ENCODE results near the gene CD200R1. TPM values are rescaled to one million over a fixed set of nuclear protein-coding genes. Genes with fewer than 3 reads are reported as not detected.

Gene CD200R1
- total RNA-seq, 2 donors from 2014 or later, result 2.6 to 3.2 TPM

DNA sequence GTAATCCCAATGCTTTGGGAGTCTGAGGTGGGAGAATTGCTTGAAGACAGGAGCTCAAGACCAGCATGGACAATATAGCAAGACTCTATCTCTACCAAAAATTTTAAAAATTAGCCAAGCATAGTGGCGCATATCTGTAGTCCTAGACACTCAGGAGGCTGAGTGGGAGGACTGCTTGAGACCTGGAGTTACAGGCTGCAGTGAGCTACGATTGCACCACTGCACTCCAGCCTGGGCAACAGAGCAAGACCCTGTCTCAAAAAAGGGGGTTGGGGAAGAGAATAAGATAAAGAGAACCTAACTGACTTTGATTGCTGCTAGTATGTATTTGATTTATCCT, 755 bp downstream of the CD200R1 start:
- no peaks in the 10 kb centered on the region for H3K9me3 ChIP-seq
- no peaks in the 10 kb centered on the region for H3K36me3 ChIP-seq
- TF ChIP-seq, protein P1, sequence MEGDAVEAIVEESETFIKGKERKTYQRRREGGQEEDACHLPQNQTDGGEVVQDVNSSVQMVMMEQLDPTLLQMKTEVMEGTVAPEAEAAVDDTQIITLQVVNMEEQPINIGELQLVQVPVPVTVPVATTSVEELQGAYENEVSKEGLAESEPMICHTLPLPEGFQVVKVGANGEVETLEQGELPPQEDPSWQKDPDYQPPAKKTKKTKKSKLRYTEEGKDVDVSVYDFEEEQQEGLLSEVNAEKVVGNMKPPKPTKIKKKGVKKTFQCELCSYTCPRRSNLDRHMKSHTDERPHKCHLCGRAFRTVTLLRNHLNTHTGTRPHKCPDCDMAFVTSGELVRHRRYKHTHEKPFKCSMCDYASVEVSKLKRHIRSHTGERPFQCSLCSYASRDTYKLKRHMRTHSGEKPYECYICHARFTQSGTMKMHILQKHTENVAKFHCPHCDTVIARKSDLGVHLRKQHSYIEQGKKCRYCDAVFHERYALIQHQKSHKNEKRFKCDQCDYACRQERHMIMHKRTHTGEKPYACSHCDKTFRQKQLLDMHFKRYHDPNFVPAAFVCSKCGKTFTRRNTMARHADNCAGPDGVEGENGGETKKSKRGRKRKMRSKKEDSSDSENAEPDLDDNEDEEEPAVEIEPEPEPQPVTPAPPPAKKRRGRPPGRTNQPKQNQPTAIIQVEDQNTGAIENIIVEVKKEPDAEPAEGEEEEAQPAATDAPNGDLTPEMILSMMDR (IDR thresholded peaks at IDR 0.05), result no peak
- DNase-seq (ENCODE audit: low spot score) (no peak), ATAC-seq (ENCODE audit: insufficient number of reproducible peaks, low FRiP score, low read depth) (no peak)
- H3K27ac ChIP-seq, result no peak overlapping the region
- no peaks in the 10 kb centered on the region for H3K4me1 ChIP-seq (ENCODE audit: control insufficient read depth in 1 of 2, low read depth in 2 of 2)
- H3K4me3 ChIP-seq, result peak overlapping the region; percentile 39
- no peaks in the 10 kb centered on the region for H3K27me3 ChIP-seq (replicated peaks; ENCODE audit: insufficient read depth)

GRCh38 chr3:112973325-112974177, 1.4 kb downstream of the CD200R1 start:
- Histone ChIP-seq H3K9me3 (no peaks in the 10 kb centered on the region), H3K4me1 (ENCODE audit: control insufficient read depth in 1 of 2, low read depth in 2 of 2) (no peaks in the 10 kb centered on the region), H3K27me3 (replicated peaks; ENCODE audit: insufficient read depth) (no peaks in the 10 kb centered on the region), H3K36me3 (no peaks in the 10 kb centered on the region), H3K27ac (no peak overlapping the region), H3K4me3 (peak overlapping the region; percentile 39)
- DNase-seq (ENCODE audit: low spot score) (no peak), ATAC-seq (ENCODE audit: insufficient number of reproducible peaks, low FRiP score, low read depth) (no peak)
- TF ChIP-seq, protein P1 (IDR thresholded peaks at IDR 0.05), result no peak

DNA sequence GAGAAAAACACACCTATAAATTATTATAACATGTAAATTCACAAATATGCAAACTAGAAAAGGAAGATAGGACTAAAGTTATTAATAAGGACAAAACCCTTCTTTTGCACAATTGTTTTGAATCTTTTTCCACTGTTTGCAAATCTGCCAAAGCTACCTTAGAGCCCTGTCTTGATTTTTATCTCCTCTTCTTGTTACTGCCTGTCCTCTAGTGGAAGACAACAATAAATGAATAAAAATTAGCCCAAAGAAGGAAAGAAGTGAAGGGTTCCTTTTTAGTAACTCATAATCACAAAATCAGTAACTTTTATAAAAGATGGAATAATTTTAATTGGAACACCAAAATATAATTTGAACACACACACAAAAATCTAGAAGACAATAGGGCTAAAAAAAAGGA, 2.7 kb downstream of the CD200R1 start:
- DNase-seq (ENCODE audit: low spot score) (no peak), ATAC-seq (ENCODE audit: insufficient number of reproducible peaks, low FRiP score, low read depth) (no peak)
- TF ChIP-seq, protein P1 (IDR thresholded peaks at IDR 0.05), result no peak
- Histone ChIP-seq H3K27me3 (replicated peaks; ENCODE audit: insufficient read depth) (no peaks in the 10 kb centered on the region), H3K9me3 (no peaks in the 10 kb centered on the region), H3K4me3 (no peak overlapping the region), H3K36me3 (no peaks in the 10 kb centered on the region), H3K4me1 (ENCODE audit: control insufficient read depth in 1 of 2, low read depth in 2 of 2) (no peaks in the 10 kb centered on the region), H3K27ac (no peak overlapping the region)

- Histone ChIP-seq H3K27me3 (replicated peaks; ENCODE audit: insufficient read depth) (no peaks in the 10 kb centered on the region), H3K4me1 (ENCODE audit: control insufficient read depth in 1 of 2, low read depth in 2 of 2) (no peaks in the 10 kb centered on the region), H3K9me3 (no peaks in the 10 kb centered on the region), H3K27ac (no peak overlapping the region), H3K36me3 (no peaks in the 10 kb centered on the region), H3K4me3 (no peak overlapping the region)
- DNase-seq (ENCODE audit: low spot score) (no peak), ATAC-seq (ENCODE audit: insufficient number of reproducible peaks, low FRiP score, low read depth) (no peak)
- TF ChIP-seq, protein P1 (IDR thresholded peaks at IDR 0.05), result no peak
Observed at GRCh38 chr3:112967828-112968227, 7.1 kb downstream of the CD200R1 start.

GRCh38 chr3:112967425-112967824, 7.5 kb downstream of the CD200R1 start:
- Histone ChIP-seq H3K9me3 (no peaks in the 10 kb centered on the region), H3K36me3 (no peaks in the 10 kb centered on the region), H3K4me3 (no peak overlapping the region), H3K27me3 (replicated peaks; ENCODE audit: insufficient read depth) (no peaks in the 10 kb centered on the region), H3K27ac (no peak overlapping the region), H3K4me1 (ENCODE audit: control insufficient read depth in 1 of 2, low read depth in 2 of 2) (no peaks in the 10 kb centered on the region)
- TF ChIP-seq, protein P1 (IDR thresholded peaks at IDR 0.05), result no peak
- ATAC-seq (ENCODE audit: insufficient number of reproducible peaks, low FRiP score, low read depth), result no peak
- DNase-seq (ENCODE audit: low spot score), result no peak

Data from thoracic aorta (tissue), 2 donors.